Measurements from ENCODE around the gene PEX5L. TPM values are rescaled to one million over a fixed set of nuclear protein-coding genes. Genes with fewer than 3 reads are reported as not detected.

Gene PEX5L
- total and polyA plus RNA-seq, 2 donors (not counting 1 experiment from before 2014, with no cell fraction given), result 0.52 to 5.9 TPM

- H3K4me2 ChIP-seq (ENCODE audit: extremely low read depth, insufficient read depth, low read length), result no peak overlapping the region
- H3K9ac ChIP-seq (ENCODE audit: insufficient read depth, low read length), result no peak overlapping the region
- no peak overlapping the region for H3K27ac ChIP-seq (ENCODE audit: insufficient read depth, low read length)
- no peaks in the 10 kb centered on the region for H3K9me3 ChIP-seq (ENCODE audit: control insufficient read depth, insufficient read depth, low read depth, low read length)
- H3K4me1 ChIP-seq (ENCODE audit: control insufficient read depth, extremely low read depth, insufficient read depth, low read length), result no peaks in the 10 kb centered on the region
- H3K79me2 ChIP-seq (ENCODE audit: control insufficient read depth, insufficient read depth, low read length), result no peaks in the 10 kb centered on the region
- TF ChIP-seq EZH2 (IDR thresholded peaks at IDR 0.05; ENCODE audit: low read length, missing control alignments) (no peak), CTCF (conservative IDR thresholded peaks at IDR 0.05 in 1 of 2, IDR thresholded peaks at IDR 0.05 in 1 of 2; ENCODE audit: low read depth in 1 of 2, low read length in 2 of 2) (no peak)
- H3K4me3 ChIP-seq (replicated peaks in 1 of 4; ENCODE audit: control extremely low read depth in 1 of 4, insufficient read depth in 1 of 4, low read depth in 3 of 4, low read length in 4 of 4), result no peak overlapping the region
- H3K27me3 ChIP-seq (ENCODE audit: control insufficient read depth, insufficient read depth, low read length), result no peaks in the 10 kb centered on the region
- no peaks in the 10 kb centered on the region for H3K36me3 ChIP-seq (ENCODE audit: control insufficient read depth, insufficient read depth, low read length)
- no peak for DNase-seq (ENCODE audit: low read depth in 2 of 2)
- H4K20me1 ChIP-seq (ENCODE audit: control insufficient read depth, extremely low read depth, insufficient read depth, low read length), result no peaks in the 10 kb centered on the region
- no peak overlapping the region for H2AFZ ChIP-seq (ENCODE audit: low read length)
These were observed 194.7 kb downstream of the PEX5L start for GRCh38 chr3:179842061-179842460.

GRCh38 chr3:179840985-179841384 lies 195.8 kb downstream of the PEX5L start:
- no peak overlapping the region for H3K4me2 ChIP-seq (ENCODE audit: extremely low read depth, insufficient read depth, low read length)
- no peak overlapping the region for H3K4me3 ChIP-seq (replicated peaks in 1 of 4; ENCODE audit: control extremely low read depth in 1 of 4, insufficient read depth in 1 of 4, low read depth in 3 of 4, low read length in 4 of 4)
- no peak overlapping the region for H3K9ac ChIP-seq (ENCODE audit: insufficient read depth, low read length)
- H3K36me3 ChIP-seq (ENCODE audit: control insufficient read depth, insufficient read depth, low read length), result no peaks in the 10 kb centered on the region
- no peak overlapping the region for H2AFZ ChIP-seq (ENCODE audit: low read length)
- no peaks in the 10 kb centered on the region for H3K9me3 ChIP-seq (ENCODE audit: control insufficient read depth, insufficient read depth, low read depth, low read length)
- TF ChIP-seq CTCF (conservative IDR thresholded peaks at IDR 0.05 in 1 of 2, IDR thresholded peaks at IDR 0.05 in 1 of 2; ENCODE audit: low read depth in 1 of 2, low read length in 2 of 2) (no peak), EZH2 (IDR thresholded peaks at IDR 0.05; ENCODE audit: low read length, missing control alignments) (no peak)
- H3K4me1 ChIP-seq (ENCODE audit: control insufficient read depth, extremely low read depth, insufficient read depth, low read length), result no peaks in the 10 kb centered on the region
- no peaks in the 10 kb centered on the region for H4K20me1 ChIP-seq (ENCODE audit: control insufficient read depth, extremely low read depth, insufficient read depth, low read length)
- no peaks in the 10 kb centered on the region for H3K27me3 ChIP-seq (ENCODE audit: control insufficient read depth, insufficient read depth, low read length)
- no peak overlapping the region for H3K27ac ChIP-seq (ENCODE audit: insufficient read depth, low read length)
- no peaks in the 10 kb centered on the region for H3K79me2 ChIP-seq (ENCODE audit: control insufficient read depth, insufficient read depth, low read length)
- peak; percentile 33 to 90 for DNase-seq (ENCODE audit: low read depth in 2 of 2)

- H3K9me3 ChIP-seq (ENCODE audit: control insufficient read depth, insufficient read depth, low read depth, low read length), result no peaks in the 10 kb centered on the region
- H2AFZ ChIP-seq (ENCODE audit: low read length), result no peak overlapping the region
- no peak overlapping the region for H3K4me3 ChIP-seq (replicated peaks in 1 of 4; ENCODE audit: control extremely low read depth in 1 of 4, insufficient read depth in 1 of 4, low read depth in 3 of 4, low read length in 4 of 4)
- H3K36me3 ChIP-seq (ENCODE audit: control insufficient read depth, insufficient read depth, low read length), result no peaks in the 10 kb centered on the region
- no peak overlapping the region for H3K4me2 ChIP-seq (ENCODE audit: extremely low read depth, insufficient read depth, low read length)
- H3K27me3 ChIP-seq (ENCODE audit: control insufficient read depth, insufficient read depth, low read length), result no peaks in the 10 kb centered on the region
- TF ChIP-seq EZH2 (IDR thresholded peaks at IDR 0.05; ENCODE audit: low read length, missing control alignments) (no peak), CTCF (conservative IDR thresholded peaks at IDR 0.05 in 1 of 2, IDR thresholded peaks at IDR 0.05 in 1 of 2; ENCODE audit: low read depth in 1 of 2, low read length in 2 of 2) (peak in 1 of 2 donors; percentile 20)
- no peak overlapping the region for H3K9ac ChIP-seq (ENCODE audit: insufficient read depth, low read length)
- no peaks in the 10 kb centered on the region for H4K20me1 ChIP-seq (ENCODE audit: control insufficient read depth, extremely low read depth, insufficient read depth, low read length)
- H3K4me1 ChIP-seq (ENCODE audit: control insufficient read depth, extremely low read depth, insufficient read depth, low read length), result no peaks in the 10 kb centered on the region
- peak in 1 of 2 donors; percentile 24 for DNase-seq (ENCODE audit: low read depth in 2 of 2)
- no peak overlapping the region for H3K27ac ChIP-seq (ENCODE audit: insufficient read depth, low read length)
- H3K79me2 ChIP-seq (ENCODE audit: control insufficient read depth, insufficient read depth, low read length), result no peaks in the 10 kb centered on the region
These were observed 199.4 kb downstream of the PEX5L start for GRCh38 chr3:179837374-179837773.

Data from fibroblast of lung (primary cell).